HUES6 (cell line): ENCODE results near the gene SPTSSA.
"Not testable (repeated sequence)": the region's sequence is repeated elsewhere in the genome, so short reads cannot be mapped to it uniquely, and the experiment has no call there.

ENCODE experiments used
- H3K27ac ChIP-seq: 2 replicates; pipeline ENCODE4 v1.7.0; 2013; ENCODE audit warnings: low read depth, mild to moderate bottlenecking, low read length, inconsistent platforms
- H3K27me3 ChIP-seq: 2 replicates; pipeline ENCODE4 v1.6.1; 2013; ENCODE audit warnings: low read length; ENCODE audit not compliant: control insufficient read depth, insufficient read depth
- H3K36me3 ChIP-seq: 2 replicates; pipeline ENCODE4 v1.6.1; 2013; ENCODE audit warnings: low read length; ENCODE audit not compliant: control insufficient read depth, insufficient read depth
- H3K4me1 ChIP-seq: 2 replicates; pipeline ENCODE4 v1.6.1; 2013; ENCODE audit warnings: low read length; ENCODE audit not compliant: control insufficient read depth, insufficient read depth
- H3K4me3 ChIP-seq: 2 replicates; pipeline ENCODE4 v1.5.1; 2013; ENCODE audit warnings: low read depth, low read length
- H3K9ac ChIP-seq: one replicate; pipeline ENCODE4 v1.6.1; 2013; ENCODE audit warnings: mild to moderate bottlenecking, low read length
- H3K9me3 ChIP-seq: 2 replicates; pipeline ENCODE4 v1.6.1; 2013; ENCODE audit warnings: low read depth, low read length; ENCODE audit not compliant: control insufficient read depth, insufficient read depth

The SPTSSA gene

DNA sequence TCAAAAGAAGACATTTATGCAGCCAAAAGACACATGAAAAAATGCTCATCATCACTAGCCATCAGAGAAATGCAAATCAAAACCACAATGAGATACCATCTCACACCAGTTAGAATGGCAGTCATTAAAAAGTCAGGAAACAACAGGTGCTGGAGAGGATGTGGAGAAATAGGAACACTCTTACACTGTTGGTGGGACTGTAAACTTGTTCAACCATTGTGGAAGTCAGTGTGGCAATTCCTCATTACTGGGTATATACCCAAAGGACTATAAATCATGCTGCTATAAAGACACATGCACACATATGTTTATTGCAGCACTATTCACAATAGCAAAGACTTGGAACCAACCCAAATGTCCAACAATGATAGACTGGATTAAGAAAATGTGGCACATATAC is 76.2 kb downstream of the SPTSSA start:
- not testable (repeated sequence) for H3K4me1 ChIP-seq, H3K4me3 ChIP-seq, H3K9me3 ChIP-seq, H3K9ac ChIP-seq, H3K27me3 ChIP-seq, H3K27ac ChIP-seq, H3K36me3 ChIP-seq

DNA sequence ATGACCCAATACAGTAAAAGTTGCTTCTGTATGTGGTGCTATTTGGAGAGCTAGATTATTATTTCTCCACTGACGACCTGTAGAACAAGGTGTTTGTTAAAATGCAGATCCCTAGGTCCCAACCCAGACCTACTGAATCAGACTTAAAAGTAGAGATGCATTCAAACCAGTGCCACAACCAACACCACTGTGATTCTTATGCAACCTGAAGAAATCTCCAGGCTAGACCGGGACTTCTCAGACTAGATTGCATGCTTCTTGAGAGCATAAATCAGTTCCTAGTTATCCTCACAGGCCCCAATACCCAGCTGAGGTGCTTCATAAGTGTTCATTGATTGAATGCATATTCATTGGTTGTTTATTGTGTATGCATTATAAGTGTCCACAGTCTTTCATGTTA is 78.2 kb downstream of the SPTSSA start:
- Histone ChIP-seq H3K4me1 (peaks cover 3% of the 10 kb centered on the region; the same call in 1 of the 2 replicates), H3K4me3 (no peak overlapping the region), H3K9me3 (no peaks in the 10 kb centered on the region), H3K27ac (no peak overlapping the region), H3K27me3 (no peaks in the 10 kb centered on the region), H3K36me3 (no peaks in the 10 kb centered on the region), H3K9ac (no peak overlapping the region)
